Measurements from ENCODE around the gene ZSCAN4. TPM values are rescaled to one million over a fixed set of nuclear protein-coding genes. Genes with fewer than 3 reads are reported as not detected.

ZSCAN4 gene
- total RNA-seq, 1 experiment from 2014 or later = not detected

DNA sequence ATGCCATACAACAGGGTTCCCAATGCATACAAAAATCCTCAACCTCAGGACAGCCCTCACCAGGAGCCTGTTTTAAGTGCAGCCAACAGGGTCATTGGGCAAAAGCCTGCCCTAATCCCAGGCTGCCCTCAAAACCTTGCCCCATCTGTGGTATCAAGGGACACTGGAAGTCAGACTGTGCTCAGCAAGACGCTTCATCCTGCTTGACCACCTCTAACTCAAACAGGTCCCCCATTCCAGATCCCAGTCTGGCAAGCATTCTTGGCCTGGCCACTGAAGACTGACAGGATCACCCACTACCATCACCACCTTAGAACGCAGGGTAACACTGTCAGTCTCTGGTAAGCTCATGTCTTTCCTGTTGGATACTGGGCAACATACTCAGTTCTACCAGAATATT lies 15.0 kb upstream of the ZSCAN4 start:
- DNase-seq = no peak
- Histone ChIP-seq H3K4me2 (ENCODE audit: low read length) (no peak overlapping the region), H4K20me1 (ENCODE audit: low read length) (no peaks in the 10 kb centered on the region), H3K27ac (ENCODE audit: low read length) (no peak overlapping the region), H3F3A (ENCODE audit: low read length, unreplicated experiment) (no peaks in the 10 kb centered on the region), H3K36me3 (ENCODE audit: low read depth, low read length) (no peaks in the 10 kb centered on the region), H3K79me2 (ENCODE audit: low read length) (no peaks in the 10 kb centered on the region), H3K4me1 (ENCODE audit: insufficient read depth, low read length) (no peaks in the 10 kb centered on the region), H3K27me3 (ENCODE audit: low read length) (no peaks in the 10 kb centered on the region), H3K4me3 (ENCODE audit: low read length) (no peak overlapping the region), H3K9me3 (ENCODE audit: low read length) (peaks cover 16% of the 10 kb centered on the region; the same call in 1 of the 2 replicates), H2AFZ (ENCODE audit: low read length) (no peak overlapping the region), H3K9me2 (replicated peaks; ENCODE audit: low read length) (no peaks in the 10 kb centered on the region), H3K9ac (ENCODE audit: low read length) (no peak overlapping the region)
- BruUV-seq (replicated peaks) = no TSS peak
- intact Hi-C loops (cut with micrococcal nuclease) = no loop called here
- CTCF ChIA-PET = no interaction called here
- ATAC-seq = no peak
- POLR2A ChIA-PET (ENCODE audit: unreplicated experiment) = no interaction called here
- no peak for TF ChIP-seq EZH2phosphoT487 (IDR thresholded peaks at IDR 0.05; ENCODE audit: borderline replicate concordance, low read length)
- TF ChIP-seq EZH2 (IDR thresholded peaks at IDR 0.05; ENCODE audit: low read length, unreplicated experiment) = no peak
- TF ChIP-seq, protein P1, sequence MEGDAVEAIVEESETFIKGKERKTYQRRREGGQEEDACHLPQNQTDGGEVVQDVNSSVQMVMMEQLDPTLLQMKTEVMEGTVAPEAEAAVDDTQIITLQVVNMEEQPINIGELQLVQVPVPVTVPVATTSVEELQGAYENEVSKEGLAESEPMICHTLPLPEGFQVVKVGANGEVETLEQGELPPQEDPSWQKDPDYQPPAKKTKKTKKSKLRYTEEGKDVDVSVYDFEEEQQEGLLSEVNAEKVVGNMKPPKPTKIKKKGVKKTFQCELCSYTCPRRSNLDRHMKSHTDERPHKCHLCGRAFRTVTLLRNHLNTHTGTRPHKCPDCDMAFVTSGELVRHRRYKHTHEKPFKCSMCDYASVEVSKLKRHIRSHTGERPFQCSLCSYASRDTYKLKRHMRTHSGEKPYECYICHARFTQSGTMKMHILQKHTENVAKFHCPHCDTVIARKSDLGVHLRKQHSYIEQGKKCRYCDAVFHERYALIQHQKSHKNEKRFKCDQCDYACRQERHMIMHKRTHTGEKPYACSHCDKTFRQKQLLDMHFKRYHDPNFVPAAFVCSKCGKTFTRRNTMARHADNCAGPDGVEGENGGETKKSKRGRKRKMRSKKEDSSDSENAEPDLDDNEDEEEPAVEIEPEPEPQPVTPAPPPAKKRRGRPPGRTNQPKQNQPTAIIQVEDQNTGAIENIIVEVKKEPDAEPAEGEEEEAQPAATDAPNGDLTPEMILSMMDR (conservative IDR thresholded peaks at IDR 0.05; ENCODE audit: low read depth, low read length) = no peak

DNA sequence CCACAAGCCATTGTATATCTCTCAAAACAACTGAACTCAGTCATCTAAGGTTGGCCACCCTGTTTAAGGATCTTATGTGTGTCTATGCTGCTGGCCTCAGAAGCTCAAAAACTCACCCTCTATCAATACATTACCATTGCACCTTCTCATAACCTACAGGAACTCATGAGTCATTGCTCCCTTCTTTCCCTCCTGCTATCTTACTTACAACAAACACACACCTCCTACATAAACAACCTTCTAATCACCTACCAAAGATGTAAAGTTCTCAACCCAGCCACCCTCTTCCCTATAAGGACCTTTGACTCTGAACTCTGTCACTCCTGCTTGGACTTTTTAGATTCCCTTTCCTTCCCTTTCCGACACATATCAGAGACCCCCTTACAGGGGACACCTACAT lies 13.3 kb upstream of the ZSCAN4 start:
- CTCF ChIA-PET = no interaction called here
- TF ChIP-seq EZH2 (IDR thresholded peaks at IDR 0.05; ENCODE audit: low read length, unreplicated experiment) = no peak
- no peak for TF ChIP-seq EZH2phosphoT487 (IDR thresholded peaks at IDR 0.05; ENCODE audit: borderline replicate concordance, low read length)
- TF ChIP-seq, protein P1 (conservative IDR thresholded peaks at IDR 0.05; ENCODE audit: low read depth, low read length) = no peak
- 0 out of 2 replicates have a peak, but pooled peaks cover 10% of the 10 kb centered on the region for H3K27me3 ChIP-seq (ENCODE audit: low read length)
- no peaks in the 10 kb centered on the region for H4K20me1 ChIP-seq (ENCODE audit: low read length)
- H3K4me1 ChIP-seq (ENCODE audit: insufficient read depth, low read length) = no peaks in the 10 kb centered on the region
- H3F3A ChIP-seq (ENCODE audit: low read length, unreplicated experiment) = no peaks in the 10 kb centered on the region
- H3K4me3 ChIP-seq (ENCODE audit: low read length) = no peak overlapping the region
- no peak overlapping the region for H2AFZ ChIP-seq (ENCODE audit: low read length)
- H3K9ac ChIP-seq (ENCODE audit: low read length) = no peak overlapping the region
- 0 out of 2 replicates have a peak, but pooled peaks cover 12% of the 10 kb centered on the region for H3K9me3 ChIP-seq (ENCODE audit: low read length)
- H3K79me2 ChIP-seq (ENCODE audit: low read length) = no peaks in the 10 kb centered on the region
- DNase-seq (no peak), ATAC-seq (no peak)
- POLR2A ChIA-PET (ENCODE audit: unreplicated experiment) = no interaction called here
- no peak overlapping the region for H3K27ac ChIP-seq (ENCODE audit: low read length)
- BruUV-seq (replicated peaks) = no TSS peak
- no peaks in the 10 kb centered on the region for H3K9me2 ChIP-seq (replicated peaks; ENCODE audit: low read length)
- no peak overlapping the region for H3K4me2 ChIP-seq (ENCODE audit: low read length)
- intact Hi-C loops (cut with micrococcal nuclease) = no loop called here
- no peaks in the 10 kb centered on the region for H3K36me3 ChIP-seq (ENCODE audit: low read depth, low read length)

DNA sequence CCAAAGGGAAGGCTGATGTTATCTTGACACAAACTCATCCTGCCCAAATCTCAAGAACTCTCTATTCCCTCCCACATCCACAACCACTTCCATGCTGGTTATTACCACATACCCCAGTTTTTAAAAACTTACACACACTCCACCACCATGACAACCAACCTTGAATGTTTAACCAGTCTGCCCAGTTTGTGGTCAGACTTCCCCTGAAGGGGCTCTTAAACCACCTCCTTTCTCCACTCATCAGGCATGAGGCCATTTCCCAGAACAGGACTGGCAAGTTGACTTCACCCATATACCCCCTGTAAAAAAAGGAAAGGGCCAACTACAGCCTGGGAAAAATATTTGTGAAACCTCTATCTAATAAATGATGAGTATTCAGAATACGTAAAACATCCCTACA lies 12.4 kb upstream of the ZSCAN4 start:
- TF ChIP-seq EZH2phosphoT487 (IDR thresholded peaks at IDR 0.05; ENCODE audit: borderline replicate concordance, low read length) = no peak
- TF ChIP-seq EZH2 (IDR thresholded peaks at IDR 0.05; ENCODE audit: low read length, unreplicated experiment) = no peak
- TF ChIP-seq, protein P1 (conservative IDR thresholded peaks at IDR 0.05; ENCODE audit: low read depth, low read length) = no peak
- H3K27ac ChIP-seq (ENCODE audit: low read length) = no peak overlapping the region
- BruUV-seq (replicated peaks) = no TSS peak
- peaks cover 15% of the 10 kb centered on the region; the same call in 1 of the 2 replicates for H3K27me3 ChIP-seq (ENCODE audit: low read length)
- ATAC-seq = no peak
- intact Hi-C loops (cut with micrococcal nuclease) = no loop called here
- H3K4me2 ChIP-seq (ENCODE audit: low read length) = no peak overlapping the region
- H3K9me2 ChIP-seq (replicated peaks; ENCODE audit: low read length) = no peaks in the 10 kb centered on the region
- H3K9ac ChIP-seq (ENCODE audit: low read length) = no peak overlapping the region
- no peaks in the 10 kb centered on the region for H4K20me1 ChIP-seq (ENCODE audit: low read length)
- H3K79me2 ChIP-seq (ENCODE audit: low read length) = no peaks in the 10 kb centered on the region
- no peaks in the 10 kb centered on the region for H3K36me3 ChIP-seq (ENCODE audit: low read depth, low read length)
- CTCF ChIA-PET = no interaction called here
- peak; percentile 25 for DNase-seq
- no peak overlapping the region for H3K4me3 ChIP-seq (ENCODE audit: low read length)
- no peaks in the 10 kb centered on the region for H3F3A ChIP-seq (ENCODE audit: low read length, unreplicated experiment)
- no peak overlapping the region for H2AFZ ChIP-seq (ENCODE audit: low read length)
- H3K9me3 ChIP-seq (ENCODE audit: low read length) = 0 out of 2 replicates have a peak, but pooled peaks cover 12% of the 10 kb centered on the region
- POLR2A ChIA-PET (ENCODE audit: unreplicated experiment) = no interaction called here
- no peaks in the 10 kb centered on the region for H3K4me1 ChIP-seq (ENCODE audit: insufficient read depth, low read length)

Measured in PC-3 (cell line).